Endothelial cell (in vitro differentiated cells): Measurements from ENCODE around the gene RALY. TPM values are rescaled to one million over a fixed set of nuclear protein-coding genes. Genes with fewer than 3 reads are reported as not detected.

Experiments
- DNase-seq: peaks from one replicate; pipeline ENCODE4 v3.0.0; 2021; ENCODE audit warnings: low spot score
- H3K27ac Mint-ChIP-seq: one replicate; pipeline ENCODE4 v1.8.0; 2021; ENCODE audit warnings: mixed read lengths, inconsistent platforms; ENCODE audit not compliant: unreplicated experiment
- H3K27me3 Mint-ChIP-seq: one replicate; pipeline ENCODE4 v1.8.0; 2021; ENCODE audit warnings: mild to moderate bottlenecking, moderate library complexity, mixed read lengths, inconsistent platforms; ENCODE audit not compliant: unreplicated experiment
- H3K36me3 Mint-ChIP-seq: one replicate; pipeline ENCODE4 v1.8.0; 2021; ENCODE audit warnings: mild to moderate bottlenecking, low read depth, mixed read lengths, inconsistent platforms; ENCODE audit not compliant: unreplicated experiment
- H3K4me1 Mint-ChIP-seq: one replicate; pipeline ENCODE4 v1.8.0; 2021; ENCODE audit warnings: mild to moderate bottlenecking, mixed read lengths, inconsistent platforms; ENCODE audit not compliant: unreplicated experiment
- H3K4me3 Mint-ChIP-seq: one replicate; pipeline ENCODE4 v1.8.0; 2021; ENCODE audit warnings: mild to moderate bottlenecking, mixed read lengths, inconsistent platforms; ENCODE audit not compliant: unreplicated experiment
- H3K9me3 Mint-ChIP-seq: one replicate; pipeline ENCODE4 v1.8.0; 2021; ENCODE audit warnings: mixed read lengths, inconsistent platforms; ENCODE audit not compliant: unreplicated experiment
- CTCF ChIP-seq: fragments of 200-600 bp; sonication (generic); IDR thresholded peaks from one replicate; pipeline ENCODE4 v1.5.0; 2021; ENCODE audit warnings: antibody characterized with exemption; ENCODE audit not compliant: unreplicated experiment
- total RNA-seq: library from RNA; stranded (reverse); fragmentation: NEBNext Ultra II Directional; extraction: Animal tissue kit (Norgen Biotek cat#: 25700); gene quantifications from one replicate; pipeline ENCODE4 v1.2.1, GENCODE V29; 2021; ENCODE audit not compliant: unreplicated experiment

RALY gene
- total RNA-seq, 1 donor from 2014 or later, result 168 TPM

- H3K4me3 Mint-ChIP-seq, result no peak overlapping the region
- TF ChIP-seq CTCF, result no peak
- peaks cover 12% of the 10 kb centered on the region for H3K9me3 Mint-ChIP-seq
- no peak overlapping the region for H3K27ac Mint-ChIP-seq
- H3K4me1 Mint-ChIP-seq, result no peaks in the 10 kb centered on the region
- peaks cover 4% of the 10 kb centered on the region for H3K36me3 Mint-ChIP-seq
- H3K27me3 Mint-ChIP-seq, result peaks cover 6% of the 10 kb centered on the region
- DNase-seq, result no peak
Observed at GRCh38 chr20:33948480-33948879, 45.2 kb upstream of the RALY start.

DNA sequence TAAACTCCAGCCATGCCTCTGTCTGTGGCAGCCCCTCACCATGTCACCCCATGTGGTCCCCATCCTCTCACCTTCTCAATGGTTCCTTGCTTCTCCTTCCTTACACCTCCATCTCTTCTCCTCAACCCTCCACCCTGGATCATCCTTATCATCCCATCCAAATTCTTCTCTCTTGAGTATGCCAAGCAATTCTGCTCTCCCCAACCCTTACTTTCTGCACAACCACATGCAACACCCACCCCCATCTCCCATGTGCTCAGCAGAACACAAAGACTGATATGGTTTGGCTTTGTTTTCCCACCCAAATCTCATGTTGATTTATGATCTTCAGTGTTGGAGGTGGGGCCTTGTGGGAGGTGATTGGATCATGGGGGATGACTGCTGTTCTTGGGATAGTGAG is 42.5 kb upstream of the RALY start:
- Mint-ChIP-seq H3K36me3 (peaks cover 4% of the 10 kb centered on the region), H3K4me3 (no peak overlapping the region), H3K9me3 (peaks cover 12% of the 10 kb centered on the region), H3K27ac (no peak overlapping the region), H3K27me3 (peaks cover 6% of the 10 kb centered on the region), H3K4me1 (no peaks in the 10 kb centered on the region)
- DNase-seq, result no peak
- TF ChIP-seq CTCF, result no peak

GRCh38 chr20:33954504-33954903 is 39.2 kb upstream of the RALY start:
- Mint-ChIP-seq H3K9me3 (no peaks in the 10 kb centered on the region), H3K27ac (no peak overlapping the region), H3K27me3 (peaks cover 6% of the 10 kb centered on the region), H3K4me3 (no peak overlapping the region), H3K4me1 (no peaks in the 10 kb centered on the region), H3K36me3 (no peaks in the 10 kb centered on the region)
- no peak for DNase-seq
- no peak for TF ChIP-seq CTCF

DNA sequence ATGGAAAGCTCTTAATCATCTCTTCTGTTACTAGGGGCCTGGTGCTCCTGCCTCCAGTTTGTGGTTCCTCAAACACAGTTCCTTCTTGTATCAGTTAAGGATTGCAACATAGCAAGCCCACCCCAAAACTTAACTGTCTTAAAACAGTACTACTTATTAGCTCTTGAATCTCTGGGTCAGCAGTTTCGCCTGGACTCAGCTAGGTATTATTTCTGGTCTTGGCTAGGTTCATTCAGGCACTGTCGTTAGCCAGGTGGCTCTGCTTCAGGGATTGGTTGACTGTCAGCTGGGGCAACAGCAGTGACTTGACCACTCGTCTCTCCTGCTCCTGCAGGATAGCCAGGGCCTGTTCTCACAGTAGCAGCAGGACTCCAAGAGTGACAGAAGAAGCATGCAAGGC is 30.0 kb upstream of the RALY start:
- Mint-ChIP-seq H3K4me3 (no peak overlapping the region), H3K27ac (no peak overlapping the region), H3K9me3 (no peaks in the 10 kb centered on the region), H3K36me3 (no peaks in the 10 kb centered on the region), H3K27me3 (no peaks in the 10 kb centered on the region), H3K4me1 (peaks cover 8% of the 10 kb centered on the region)
- TF ChIP-seq CTCF, result no peak
- no peak for DNase-seq

GRCh38 chr20:33964441-33964840 is 29.3 kb upstream of the RALY start:
- peak overlapping the region; percentile 23 for H3K4me3 Mint-ChIP-seq
- H3K36me3 Mint-ChIP-seq, result no peaks in the 10 kb centered on the region
- peaks cover 13% of the 10 kb centered on the region for H3K4me1 Mint-ChIP-seq
- DNase-seq, result no peak
- H3K27me3 Mint-ChIP-seq, result no peaks in the 10 kb centered on the region
- no peak for TF ChIP-seq CTCF
- H3K9me3 Mint-ChIP-seq, result no peaks in the 10 kb centered on the region
- H3K27ac Mint-ChIP-seq, result no peak overlapping the region
